ENCODE results near the gene OCA2. TPM values are rescaled to one million over a fixed set of nuclear protein-coding genes. Genes with fewer than 3 reads are reported as not detected.

Gene OCA2
- total and polyA plus RNA-seq, 2 of the 8 experiments (the other 6 are each of a cell fraction or from before 2014, with no cell fraction given): 0.20 TPM

- H4K8ac ChIP-seq (ENCODE audit: extremely low read depth, insufficient read depth, low read length): no peak overlapping the region
- peaks cover 7 to 10% of the 10 kb centered on the region in 2 experiments; a peak in 2 of 4 replicates for H3K9me3 ChIP-seq (ENCODE audit: insufficient read depth in 2 of 2, low read depth in 1 of 2, low read length in 1 of 2)
- no peaks in the 10 kb centered on the region for H3K36me3 ChIP-seq (ENCODE audit: control insufficient read depth in 2 of 4, insufficient read depth in 4 of 4, low read length in 3 of 4)
- H3K56ac ChIP-seq (replicated peaks; ENCODE audit: insufficient read length, low read depth, low read length): no peak overlapping the region
- no peak overlapping the region for H3K18ac ChIP-seq (ENCODE audit: extremely low read depth, low read length)
- H2BK120ac ChIP-seq (replicated peaks; ENCODE audit: low read depth, low read length): no peak overlapping the region
- peak overlapping the region; percentile 75; the same call in 1 of the 2 replicates for H2AK5ac ChIP-seq (ENCODE audit: low read depth, low read length)
- no peak overlapping the region for H2BK12ac ChIP-seq (ENCODE audit: low read depth, low read length)
- peak overlapping the region; percentile 92; the same call in 1 of the 2 replicates for H2BK15ac ChIP-seq (ENCODE audit: low read length)
- FAIRE-seq (no peak), DNase-seq (ENCODE audit: low read depth in 1 of 2, low spot score in 2 of 2) (no peak)
- no peak overlapping the region for H3K4me2 ChIP-seq (ENCODE audit: insufficient read depth in 1 of 2, low read depth in 2 of 2, low read length in 2 of 2)
- no peak overlapping the region for H3K4me3 ChIP-seq (ENCODE audit: extremely low read depth in 1 of 4, insufficient read depth in 2 of 4, low read depth in 3 of 4, low read length in 4 of 4)
- no peaks in the 10 kb centered on the region for H3K79me2 ChIP-seq (ENCODE audit: control insufficient read depth in 1 of 2, insufficient read depth in 2 of 2, low read length in 2 of 2)
- H2AFZ ChIP-seq (ENCODE audit: low read length): no peak overlapping the region
- 93% methylated on average over 3 of the region's 3 CpGs; no CpG with 5 or more reads in 1 of the 2 experiments for WGBS, 2 experiments (ENCODE audit: extremely low coverage in 1 of 2, insufficient coverage in 1 of 2, insufficient read length in 1 of 2, insufficient replicate concordance in 2 of 2, low coverage in 1 of 2, low lambda C conversion rate in 2 of 2, missing lambda C conversion rate in 1 of 2)
- H4K20me1 ChIP-seq (replicated peaks in 1 of 2; ENCODE audit: control insufficient read depth in 1 of 2, insufficient read depth in 2 of 2, low read length in 2 of 2): no peaks in the 10 kb centered on the region
- no peak overlapping the region for H3K23ac ChIP-seq (ENCODE audit: insufficient read length)
- H3K4me1 ChIP-seq (replicated peaks in 1 of 4; ENCODE audit: control insufficient read depth in 3 of 4, insufficient read depth in 4 of 4, low read length in 3 of 4): peaks cover 0 to 3% (median 1%) of the 10 kb centered on the region in 4 experiments; a peak in 4 of 7 replicates
- H3K14ac ChIP-seq (ENCODE audit: insufficient read length): no peak overlapping the region
- H3K27ac ChIP-seq (ENCODE audit: low read depth, low read length): no peak overlapping the region
- POLR2A ChIA-PET (ENCODE audit: partially characterized antibody): no interaction called here
- H4K5ac ChIP-seq (ENCODE audit: insufficient read length, low read depth, low read length): no peak overlapping the region
- H3K79me1 ChIP-seq (ENCODE audit: low read depth, low read length): no peaks in the 10 kb centered on the region
- CTCF ChIA-PET (ENCODE audit: partially characterized antibody): no interaction called here
- no peak overlapping the region for H2BK5ac ChIP-seq (ENCODE audit: low read depth, low read length)
- no peak overlapping the region for H3K9ac ChIP-seq (replicated peaks in 1 of 4; ENCODE audit: extremely low read depth in 1 of 4, low read depth in 3 of 4, low read length in 3 of 4)
- no peak overlapping the region for H2BK20ac ChIP-seq (ENCODE audit: low read length)
- H4K91ac ChIP-seq (replicated peaks; ENCODE audit: insufficient read length, low read length): no peak overlapping the region
- H3K23me2 ChIP-seq (ENCODE audit: low read depth, low read length): no peaks in the 10 kb centered on the region
- no peak overlapping the region for H3K4ac ChIP-seq (replicated peaks; ENCODE audit: insufficient read length, low read depth, low read length)
- H3K27me3 ChIP-seq (replicated peaks in 1 of 4; ENCODE audit: control insufficient read depth in 3 of 4, extremely low read depth in 1 of 4, insufficient read depth in 3 of 4, low read length in 3 of 4): no peaks in the 10 kb centered on the region
- TF ChIP-seq JUND (IDR thresholded peaks at IDR 0.05; ENCODE audit: low read length) (no peak), TCF12 (IDR thresholded peaks at IDR 0.05; ENCODE audit: low read depth, low read length) (no peak), KDM4A (IDR thresholded peaks at IDR 0.05; ENCODE audit: low read depth, low read length, severe bottlenecking) (no peak), SIRT6 (IDR thresholded peaks at IDR 0.05; ENCODE audit: low read length) (no peak), BCL11A (IDR thresholded peaks at IDR 0.05; ENCODE audit: low read depth in 2 of 2, low read length in 2 of 2) (no peak), SUZ12 (IDR thresholded peaks at IDR 0.05; ENCODE audit: low read length) (no peak), ATF2 (IDR thresholded peaks at IDR 0.05; ENCODE audit: low read length) (no peak), SAP30 (IDR thresholded peaks at IDR 0.05; ENCODE audit: insufficient read depth, insufficient replicate concordance, low read length) (no peak), TAF7 (optimal IDR thresholded peaks at IDR 0.05; ENCODE audit: borderline replicate concordance, low read depth, low read length) (no peak), ZNF274 (IDR thresholded peaks at IDR 0.05; ENCODE audit: borderline replicate concordance, extremely low read depth, low read length) (no peak), NRF1 (IDR thresholded peaks at IDR 0.05; ENCODE audit: low read depth, low read length) (no peak), SRF (IDR thresholded peaks at IDR 0.05; ENCODE audit: low read depth, low read length) (no peak), CREB1 (IDR thresholded peaks at IDR 0.05) (no peak), TEAD4 (IDR thresholded peaks at IDR 0.05; ENCODE audit: low read depth, low read length) (no peak)
Measured at GRCh38 chr15:27762471-27762870, 336.6 kb downstream of the OCA2 start.

Measured in H1 (cell line).